Gastrocnemius medialis (tissue), 4 donors: Measurements from ENCODE around the gene KLF15.

Source experiments
- CTCF ChIP-seq, 5 experiments: fragments of 450-650 bp in 3 of 5; fragments of 200-600 bp in 2 of 5; sonication (generic) in 2 of 5; IDR thresholded peaks in 4 of 5; conservative IDR thresholded peaks in 1 of 5; 1 replicate in 4 of 5; 2 replicates in 1 of 5; pipeline ENCODE4 v1.5.1; 2016 to 2019; ENCODE audit warnings: antibody characterized with exemption in 5 of 5, mild to moderate bottlenecking in 3 of 5, moderate library complexity in 3 of 5
- POLR2A ChIP-seq, 2 donors: fragments of 450-650 bp; IDR thresholded peaks; one replicate each; pipeline ENCODE4 v1.6.1; 2017; ENCODE audit warnings: antibody characterized with exemption in 2 of 2, mild to moderate bottlenecking in 2 of 2, moderate library complexity in 2 of 2

- no peak for TF ChIP-seq CTCF (IDR thresholded peaks at IDR 0.05 in 4 of 5, conservative IDR thresholded peaks at IDR 0.05 in 1 of 5)
- TF ChIP-seq POLR2A (IDR thresholded peaks at IDR 0.05) = no peak
These were observed 35.0 kb upstream of the KLF15 start for GRCh38 chr3:126392246-126392645.
